ENCODE results near the gene EMC9.

GRCh38 chr14:24150061-24150460, 8.7 kb upstream of the EMC9 start:
- TF ChIP-seq CEBPB (IDR thresholded peaks at IDR 0.05; ENCODE audit: borderline replicate concordance in 1 of 2, low read depth in 2 of 2, low read length in 2 of 2) = no peak
- no peak for TF ChIP-seq JUNB (IDR thresholded peaks at IDR 0.05)
- no peak for TF ChIP-seq CTCF (IDR thresholded peaks at IDR 0.05 in 2 of 3, conservative IDR thresholded peaks at IDR 0.05 in 1 of 3; ENCODE audit: control insufficient read depth in 2 of 3, extremely low read depth in 1 of 3, insufficient read depth in 1 of 3, low read depth in 3 of 3, low read length in 3 of 3)
